Raji (cell line): ENCODE measurements around the gene ITPR1.

Source experiments
- POLR2A ChIP-seq: IDR thresholded peaks from 2 replicates; pipeline ENCODE4 v1.6.1; 2011; ENCODE audit warnings: low read depth, low read length, control low read depth; ENCODE audit not compliant: insufficient read depth

The ITPR1 gene

GRCh38 chr3:4806535-4807108 lies 313.5 kb downstream of the ITPR1 start:
- no peak for TF ChIP-seq POLR2A

- TF ChIP-seq POLR2A: no peak
These were observed 314.5 kb downstream of the ITPR1 start for GRCh38 chr3:4807381-4808280.

GRCh38 chr3:4808637-4809036 lies 315.5 kb downstream of the ITPR1 start:
- no peak for TF ChIP-seq POLR2A

GRCh38 chr3:4809922-4810321 lies 316.8 kb downstream of the ITPR1 start:
- TF ChIP-seq POLR2A: no peak

GRCh38 chr3:4812591-4812990 lies 319.4 kb downstream of the ITPR1 start:
- no peak for TF ChIP-seq POLR2A

GRCh38 chr3:4813909-4814304 lies 320.8 kb downstream of the ITPR1 start:
- no peak for TF ChIP-seq POLR2A

- no peak for TF ChIP-seq POLR2A
These were observed 321.3 kb downstream of the ITPR1 start for GRCh38 chr3:4814305-4814903.

- TF ChIP-seq POLR2A: no peak
These were observed 321.9 kb downstream of the ITPR1 start for GRCh38 chr3:4814904-4815574.

- TF ChIP-seq POLR2A: no peak
These were observed 323.2 kb downstream of the ITPR1 start for GRCh38 chr3:4816306-4816705.

- no peak for TF ChIP-seq POLR2A
These were observed 323.6 kb downstream of the ITPR1 start for GRCh38 chr3:4816718-4817117.

GRCh38 chr3:4817128-4817527 lies 324.0 kb downstream of the ITPR1 start:
- TF ChIP-seq POLR2A: no peak

GRCh38 chr3:4818164-4818563 lies 325.0 kb downstream of the ITPR1 start:
- no peak for TF ChIP-seq POLR2A

GRCh38 chr3:4818986-4819693 lies 326.0 kb downstream of the ITPR1 start:
- TF ChIP-seq POLR2A: no peak

GRCh38 chr3:4819746-4820145 lies 326.6 kb downstream of the ITPR1 start:
- no peak for TF ChIP-seq POLR2A
